ENCODE measurements around the gene C9orf152.
"Not testable (repeated sequence)": the region's sequence is repeated elsewhere in the genome, so short reads cannot be mapped to it uniquely, and the experiment has no call there.

The C9orf152 gene

GRCh38 chr9:110214090-110214489, 6.1 kb upstream of the C9orf152 start:
- H3K4me3 ChIP-seq (ENCODE audit: low read depth, low read length): no peak overlapping the region
- TF ChIP-seq CTCF (IDR thresholded peaks at IDR 0.05; ENCODE audit: low read depth, low read length): no peak

- no peak overlapping the region for H3K4me3 ChIP-seq (ENCODE audit: low read depth, low read length)
- no peak for TF ChIP-seq CTCF (IDR thresholded peaks at IDR 0.05; ENCODE audit: low read depth, low read length)
These were observed 5.6 kb upstream of the C9orf152 start for GRCh38 chr9:110213413-110214044.

GRCh38 chr9:110207071-110207641, 803 bp downstream of the C9orf152 start:
- H3K4me3 ChIP-seq (ENCODE audit: low read depth, low read length): no peak overlapping the region
- TF ChIP-seq CTCF (IDR thresholded peaks at IDR 0.05; ENCODE audit: low read depth, low read length): no peak

- H3K4me3 ChIP-seq (ENCODE audit: low read depth, low read length): no peak overlapping the region
- TF ChIP-seq CTCF (IDR thresholded peaks at IDR 0.05; ENCODE audit: low read depth, low read length): no peak
These were observed 1.6 kb downstream of the C9orf152 start for GRCh38 chr9:110206389-110206788.

- not testable (repeated sequence) for H3K4me3 ChIP-seq (ENCODE audit: low read depth, low read length)
These were observed 2.3 kb downstream of the C9orf152 start for GRCh38 chr9:110205612-110206011.

GRCh38 chr9:110202232-110202631, 5.7 kb downstream of the C9orf152 start:
- TF ChIP-seq CTCF (IDR thresholded peaks at IDR 0.05; ENCODE audit: low read depth, low read length): no peak
- no peak overlapping the region for H3K4me3 ChIP-seq (ENCODE audit: low read depth, low read length)

- H3K4me3 ChIP-seq (ENCODE audit: low read depth, low read length): no peak overlapping the region
- no peak for TF ChIP-seq CTCF (IDR thresholded peaks at IDR 0.05; ENCODE audit: low read depth, low read length)
These were observed 8.3 kb downstream of the C9orf152 start for GRCh38 chr9:110199643-110200042.

- no peak overlapping the region for H3K4me3 ChIP-seq (ENCODE audit: low read depth, low read length)
- no peak for TF ChIP-seq CTCF (IDR thresholded peaks at IDR 0.05; ENCODE audit: low read depth, low read length)
These were observed 9.6 kb downstream of the C9orf152 start for GRCh38 chr9:110198357-110198756.

Data from WI38 (cell line).